Liver (tissue), 3 donors: ENCODE data around the gene SLC12A6.

ENCODE experiments used
- CTCF ChIP-seq: fragments of 150-350 bp; IDR thresholded peaks from 2 replicates; pipeline ENCODE4 v1.5.1; 2017; ENCODE audit warnings: improper control_type of control experiment, low read depth, low read length; ENCODE audit not compliant: missing input control
- GABPA ChIP-seq, 2 donors: IDR thresholded peaks in 1 of 2; conservative IDR thresholded peaks in 1 of 2; 2 replicates each; pipeline ENCODE4 v1.6.1; 2016; ENCODE audit warnings: antibody characterized with exemption in 2 of 2, mild to moderate bottlenecking in 1 of 2, moderate library complexity in 1 of 2
- NR2F2 ChIP-seq: IDR thresholded peaks from 2 replicates; pipeline ENCODE4 v1.6.1; 2016; ENCODE audit warnings: antibody characterized with exemption
- REST ChIP-seq: IDR thresholded peaks from 2 replicates; pipeline ENCODE4 v1.6.1; 2016; ENCODE audit warnings: antibody characterized with exemption, mild to moderate bottlenecking
- ZBTB33 ChIP-seq: IDR thresholded peaks from 2 replicates; pipeline ENCODE4 v1.6.1; 2016; ENCODE audit warnings: antibody characterized with exemption
- donor health status: healthy.
- donor health status: healthy.

GRCh38 chr15:34337557-34338306, at the start of gene SLC12A6:
- TF ChIP-seq CTCF (no peak), GABPA (IDR thresholded peaks at IDR 0.05 in 1 of 2, conservative IDR thresholded peaks at IDR 0.05 in 1 of 2) (no peak), ZBTB33 (no peak), REST (no peak), NR2F2 (no peak)
